Prostate gland (tissue), 2 donors: ENCODE data around the gene NOTUM.

Experiments
- CTCF ChIP-seq, 4 experiments: fragments of 200-600 bp in 2 of 4; fragments of 450-650 bp in 2 of 4; sonication (generic) in 2 of 4; IDR thresholded peaks; 1 replicate in 3 of 4; 2 replicates in 1 of 4; pipeline ENCODE4 v1.5.1; 2016 to 2019; ENCODE audit warnings: antibody characterized with exemption in 4 of 4, mild to moderate bottlenecking in 2 of 4, moderate library complexity in 2 of 4
- POLR2A ChIP-seq: fragments of 450-650 bp; IDR thresholded peaks from one replicate; pipeline ENCODE4 v1.6.1; 2016; ENCODE audit warnings: antibody characterized with exemption, mild to moderate bottlenecking

- TF ChIP-seq CTCF (IDR thresholded peaks at IDR 0.05): no peak
- no peak for TF ChIP-seq POLR2A
Measured at GRCh38 chr17:81964081-81964849, 3.3 kb upstream of the NOTUM start.
